Ovary (tissue), 3 donors: ENCODE data around the gene GGTLC1.
"Not testable (repeated sequence)": the region's sequence is repeated elsewhere in the genome, so short reads cannot be mapped to it uniquely, and the experiment has no call there.

Experiments used
- CTCF ChIP-seq, 3 donors: fragments of 450-650 bp in 2 of 3; fragments of 200-600 bp in 1 of 3; IDR thresholded peaks; one replicate each; pipeline versions ENCODE4 v1.5.1 to v1.8.0; 2016 to 2022; ENCODE audit warnings: antibody characterized with exemption in 3 of 3, mild to moderate bottlenecking in 1 of 3
- EP300 ChIP-seq: sonication (generic); formaldehyde crosslinking; IDR thresholded peaks from one replicate; pipeline ENCODE4 v1.6.1; 2017; ENCODE audit warnings: antibody characterized with exemption
- donor health status: DM: no; HTN: no; CAD: no.

- TF ChIP-seq CTCF (IDR thresholded peaks at IDR 0.05); EP300: not testable (repeated sequence)
Observed at GRCh38 chr20:23981014-23981413, 7.6 kb downstream of the GGTLC1 start.
